ENCODE results near the gene EIF2B4. TPM values are rescaled to one million over a fixed set of nuclear protein-coding genes. Genes with fewer than 3 reads are reported as not detected.
A peak's percentile ranks its signal among the peaks of the same experiment; 100 is the strongest.

The EIF2B4 gene
- total and polyA plus RNA-seq, 11 donors: 28.5 to 69.0 (median 38.2) TPM

- ATAC-seq (peak in 1 of 4 donors; percentile 4), DNase-seq (no peak)
- 23 to 33% (median 25%) methylated on average over 5 of the region's 5 CpGs for WGBS, 4 donors
- peak overlapping the region; percentile 83 to 99 (median 92) for H3K27ac ChIP-seq
- no peaks in the 10 kb centered on the region for H3K27me3 ChIP-seq
- peak overlapping the region; percentile 62 to 95 (median 74) for H3K4me3 ChIP-seq
- peaks cover 4 to 40% (median 23%) of the 10 kb centered on the region in 12 donors for H3K4me1 ChIP-seq
- TF ChIP-seq CTCF (IDR thresholded peaks at IDR 0.05) (no peak), POLR2A (IDR thresholded peaks at IDR 0.05) (no peak)
- no peaks in the 10 kb centered on the region for H3K9me3 ChIP-seq
- intact Hi-C loops (cut with DNase I): loop anchor here in 4 of 10 donors (1.0 to 5.0 kb wide), 4 partner anchors 33 to 49 kb away; partner anchors contain the start of genes GTF3C2 (in 3 of the 4), EIF2B4 (in 1 of the 4) and SNX17 (in 1 of the 4)
- peaks cover 0 to 36% (median 28%) of the 10 kb centered on the region in 9 donors for H3K36me3 ChIP-seq
These were observed 46.4 kb downstream of the EIF2B4 start for GRCh38 chr2:27323596-27324285.

- 0% methylated on average over 31 to 39 of the region's 39 CpGs for WGBS, 4 donors
- intact Hi-C loops (cut with DNase I): loop anchor here in 4 of 10 donors (1.0 to 5.0 kb wide), 4 partner anchors 34 to 49 kb away; partner anchors contain the start of genes GTF3C2 (in 3 of the 4), EIF2B4 (in 1 of the 4) and SNX17 (in 1 of the 4)
These were observed 47.2 kb downstream of the EIF2B4 start, which contains the start of gene MPV17 for GRCh38 chr2:27322766-27323595. Gene MPV17, minus strand, starts transcription at chr2:27323097. Its CDS starts 580 bp downstream, at chr2:27322517.

GRCh38 chr2:27322301-27322765, 47.8 kb downstream of the EIF2B4 start:
- whole genome bisulfite sequencing, 4 donors: 2 to 4% (median 3%) methylated on average over 10 of the region's 10 CpGs
- intact Hi-C loops (cut with DNase I): loop anchor here in 4 of 10 donors (2.0 to 5.0 kb wide), 3 partner anchors 34 to 50 kb away; partner anchors contain the start of genes GTF3C2 (in 3 of the 4), EIF2B4 (in 1 of the 4) and SNX17 (in 1 of the 4)
- Histone ChIP-seq H3K4me3 (peak overlapping the region; percentile 62 to 95 (median 74)), H3K4me1 (peaks cover 4 to 40% (median 23%) of the 10 kb centered on the region in 12 donors), H3K36me3 (peaks cover 0 to 24% (median 18%) of the 10 kb centered on the region in 9 donors), H3K27me3 (no peaks in the 10 kb centered on the region), H3K27ac (peak overlapping the region; percentile 83 to 99 (median 92)), H3K9me3 (no peaks in the 10 kb centered on the region)
- TF ChIP-seq CTCF (IDR thresholded peaks at IDR 0.05) (no peak), POLR2A (IDR thresholded peaks at IDR 0.05) (no peak)
- ATAC-seq: peak; percentile 4 to 44 (median 34)
- peak in 2 of 5 donors; percentile 25 to 58 for DNase-seq

More at GRCh38 chr2:27322766-27323595, 47.2 kb downstream of the EIF2B4 start, which contains the start of gene MPV17:
- DNase-seq (peak; percentile 93 to 96 (median 93)), ATAC-seq (peak; percentile 83 to 95 (median 92))
- Histone ChIP-seq H3K4me3 (peak within 1 kb of the TSS; percentile 62 to 95 (median 74)), H3K27ac (peak within 1 kb of the TSS; percentile 83 to 99 (median 92)), H3K36me3 (peaks cover 0 to 30% (median 24%) of the 10 kb centered on the region in 9 donors), H3K9me3 (no peaks in the 10 kb centered on the region), H3K27me3 (no peaks in the 10 kb centered on the region), H3K4me1 (peaks cover 4 to 40% (median 23%) of the 10 kb centered on the region in 12 donors)
- TF ChIP-seq POLR2A (IDR thresholded peaks at IDR 0.05): peak; percentile 48 to 86
- TF ChIP-seq CTCF (IDR thresholded peaks at IDR 0.05): no peak

Measured in heart left ventricle (tissue), 16 donors.